GM03348 (cell line): ENCODE data around the gene ULK4.
"Not testable (repeated sequence)": the region's sequence is repeated elsewhere in the genome, so short reads cannot be mapped to it uniquely, and the experiment has no call there.

ENCODE experiments used
- DNase-seq: peaks from one replicate; pipeline ENCODE4 v3.0.0; 2012; ENCODE audit warnings: low spot score

Gene ULK4

GRCh38 chr3:41960826-41961750, 815 bp downstream of the ULK4 start:
- DNase-seq = peak; percentile 64

DNA sequence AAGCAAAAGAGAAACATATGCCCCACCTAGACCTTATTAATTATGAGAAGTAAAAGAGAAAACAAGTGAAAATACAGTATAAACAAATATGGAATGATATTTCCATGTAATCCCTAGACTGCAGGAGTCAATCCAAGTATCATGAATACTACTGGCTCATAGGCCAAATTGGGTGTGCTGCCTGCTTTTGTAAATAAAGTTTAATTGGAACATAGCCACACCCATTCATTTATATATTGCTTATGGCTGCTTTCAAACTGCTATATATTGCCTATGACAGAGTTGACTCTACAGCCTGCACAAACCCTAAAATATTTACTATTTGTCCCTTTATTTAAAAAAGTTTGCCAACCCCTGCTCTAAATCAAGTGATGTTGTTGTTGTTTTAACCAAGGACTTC, 5.3 kb downstream of the ULK4 start:
- no peak for DNase-seq

GRCh38 chr3:41955192-41955591, 6.7 kb downstream of the ULK4 start:
- no peak for DNase-seq

DNA sequence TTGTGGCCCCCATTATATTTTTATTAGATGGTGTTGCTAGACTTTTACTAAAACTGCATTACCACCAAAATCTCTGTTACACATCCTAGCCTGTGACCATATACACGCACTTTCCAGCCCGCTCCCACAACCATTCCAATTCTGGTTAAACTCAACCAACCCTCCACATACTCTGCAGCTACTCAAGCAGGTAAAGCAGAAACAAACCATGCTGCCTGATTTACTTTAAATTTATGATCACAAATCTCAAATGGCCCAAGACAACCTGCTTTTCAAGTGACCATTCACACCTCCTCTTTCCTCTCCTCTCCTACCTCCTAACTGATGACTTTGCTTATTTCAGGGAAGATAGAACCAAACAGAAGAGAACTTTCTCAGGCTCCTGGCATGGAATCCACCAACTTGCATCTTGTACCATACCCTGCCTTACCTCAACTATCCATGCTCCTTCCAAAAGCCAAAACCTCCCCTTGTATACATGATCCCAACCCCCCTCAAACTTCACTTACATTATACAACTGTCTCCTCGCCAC, 18.5 kb downstream of the ULK4 start:
- DNase-seq = no peak

GRCh38 chr3:41940393-41940792, 21.5 kb downstream of the ULK4 start:
- no peak for DNase-seq

GRCh38 chr3:41936384-41936783, 25.5 kb downstream of the ULK4 start:
- no peak for DNase-seq

DNA sequence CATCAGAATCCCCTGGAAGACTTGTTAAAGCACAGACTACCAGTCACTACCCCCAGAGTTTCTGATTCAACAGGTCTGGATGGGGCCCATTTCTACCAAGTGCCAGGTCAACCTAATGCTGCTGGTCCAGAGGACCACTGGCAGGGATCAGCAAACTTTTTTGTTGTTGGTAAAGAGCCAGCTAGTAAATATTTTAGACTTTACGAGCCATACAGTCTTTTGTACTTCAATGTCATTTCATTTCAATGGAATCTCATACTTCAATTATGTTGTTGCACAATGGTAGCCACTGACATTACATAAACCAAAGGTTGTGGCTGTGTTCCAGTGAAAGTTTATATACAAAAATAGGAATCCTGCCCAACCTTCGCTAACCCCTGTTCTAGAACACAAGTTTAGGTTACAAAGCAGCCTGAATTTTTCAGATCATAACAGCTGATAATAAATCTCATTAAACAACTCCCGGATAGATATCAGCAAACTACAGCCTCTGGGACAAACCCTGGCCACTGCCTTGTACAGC, 28.7 kb downstream of the ULK4 start:
- DNase-seq = peak; percentile 66

DNA sequence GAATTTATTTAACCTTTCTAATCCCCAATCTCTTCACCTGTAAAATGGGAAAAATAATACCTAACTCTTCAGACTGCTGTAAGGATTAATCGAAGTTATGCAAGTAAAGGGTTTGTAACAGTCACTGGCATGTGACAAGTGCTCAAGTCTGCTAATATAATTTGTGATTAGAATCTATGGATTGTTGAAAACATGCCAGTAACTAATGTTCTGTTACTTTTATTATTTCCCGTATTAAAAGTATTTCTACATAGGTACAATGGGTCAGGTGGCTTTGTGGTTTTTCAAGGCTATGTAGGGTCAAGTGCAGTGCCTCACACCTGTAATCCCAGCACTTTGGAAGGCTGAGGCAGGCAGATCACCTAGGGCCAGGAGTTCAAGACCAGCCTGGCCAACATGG, 29.4 kb downstream of the ULK4 start:
- no peak for DNase-seq

DNA sequence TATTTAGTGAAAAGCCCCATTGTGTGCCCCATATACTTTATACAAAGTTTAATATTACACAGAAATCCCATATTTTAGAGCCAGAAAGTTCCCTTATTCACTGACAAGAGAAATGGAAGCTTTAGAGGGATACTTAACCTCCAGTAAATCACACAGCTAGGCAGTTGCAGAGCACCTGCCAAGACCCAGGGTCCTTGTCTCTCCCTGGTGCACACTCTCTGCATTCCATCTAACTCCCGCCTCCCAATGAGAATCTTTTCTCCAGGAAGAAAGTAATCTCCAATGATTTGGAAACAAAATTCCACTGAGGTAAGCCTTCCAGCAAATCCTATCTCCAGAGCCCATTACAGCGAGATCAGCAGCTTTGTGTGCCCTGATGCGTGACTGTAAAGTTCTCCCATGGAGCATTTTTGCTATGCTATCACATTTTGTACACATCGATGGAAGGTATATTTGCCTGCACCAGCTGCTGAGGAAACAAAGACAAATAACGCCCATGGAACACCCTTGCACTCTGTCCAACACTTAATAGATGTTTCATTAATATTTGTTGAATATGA, 41.4 kb downstream of the ULK4 start:
- DNase-seq = no peak

DNA sequence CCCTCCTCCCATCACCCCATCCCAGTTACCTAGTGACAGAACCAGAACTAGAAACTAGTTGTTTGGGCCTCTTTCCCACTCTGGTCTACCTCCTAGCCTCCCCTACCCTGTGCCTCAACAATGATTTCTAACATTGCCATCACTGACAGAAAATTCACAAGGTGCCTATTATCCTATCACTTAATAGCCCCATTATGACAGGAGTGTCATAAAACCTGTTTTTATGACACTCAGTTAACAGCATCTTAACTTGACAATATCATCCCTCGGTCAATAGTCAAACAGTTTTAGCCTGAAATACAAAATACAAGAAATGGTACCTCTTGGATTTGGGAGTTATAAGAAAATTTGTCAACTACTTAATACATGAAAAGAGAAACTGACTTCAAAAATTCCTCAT, 46.5 kb downstream of the ULK4 start:
- no peak for DNase-seq

DNA sequence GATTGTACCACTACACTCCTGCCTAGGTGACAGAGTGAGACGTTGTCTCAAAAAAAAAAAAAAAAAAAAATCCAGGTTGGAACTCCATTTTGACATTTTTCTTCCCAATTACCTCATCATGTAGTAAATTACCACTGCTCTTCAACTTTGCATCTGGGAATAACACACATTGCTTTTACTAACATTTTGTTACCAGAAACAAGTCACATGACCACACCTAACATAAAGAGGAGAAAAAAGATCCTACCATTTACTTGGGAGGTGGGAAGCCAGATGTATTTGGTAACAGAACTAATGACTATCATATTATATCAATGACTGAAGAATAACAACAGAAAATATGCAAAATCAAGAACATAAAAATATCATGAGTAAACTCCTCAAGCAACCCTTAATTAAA, 49.6 kb downstream of the ULK4 start:
- DNase-seq = no peak

DNA sequence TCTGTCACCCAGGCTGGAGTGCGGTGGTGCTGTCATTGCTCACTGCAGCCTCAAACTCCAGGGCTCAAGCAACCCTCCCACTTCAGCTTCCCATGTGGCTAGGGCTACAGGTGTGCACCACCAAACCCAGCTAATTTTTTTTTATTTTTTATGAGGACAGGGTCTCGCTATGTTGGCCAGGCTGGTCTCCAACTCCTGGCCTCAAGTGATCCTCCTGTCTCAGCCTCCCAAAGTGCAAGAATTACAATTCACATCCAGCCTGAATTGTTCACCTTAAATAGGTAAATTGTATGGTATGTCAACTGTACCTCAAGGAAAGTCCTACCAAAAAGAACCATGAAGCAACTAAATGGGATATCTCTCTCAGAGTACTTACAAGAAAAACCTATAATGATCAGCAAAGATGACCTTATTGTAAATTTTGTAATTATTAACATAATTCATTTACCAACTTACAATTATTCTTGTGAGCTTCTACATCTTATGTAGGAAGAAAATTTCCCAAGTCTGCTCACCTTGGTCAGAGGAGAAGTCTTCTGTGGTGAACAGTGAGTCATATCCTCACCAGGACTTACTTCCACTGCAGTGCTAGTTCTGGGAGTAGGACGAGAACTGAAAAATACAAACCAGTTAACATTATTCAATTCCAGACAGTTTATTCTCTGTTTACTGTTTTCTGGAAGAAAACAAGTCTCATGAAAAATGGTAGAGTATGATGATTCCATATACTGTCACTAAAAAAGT, 54.4 kb downstream of the ULK4 start:
- no peak for DNase-seq

GRCh38 chr3:41900265-41900664, 61.6 kb downstream of the ULK4 start:
- peak; percentile 21 for DNase-seq

- DNase-seq = no peak
These were observed 63.3 kb downstream of the ULK4 start for GRCh38 chr3:41898631-41899030.

GRCh38 chr3:41893977-41894376, 67.9 kb downstream of the ULK4 start:
- peak; percentile 66 for DNase-seq

DNA sequence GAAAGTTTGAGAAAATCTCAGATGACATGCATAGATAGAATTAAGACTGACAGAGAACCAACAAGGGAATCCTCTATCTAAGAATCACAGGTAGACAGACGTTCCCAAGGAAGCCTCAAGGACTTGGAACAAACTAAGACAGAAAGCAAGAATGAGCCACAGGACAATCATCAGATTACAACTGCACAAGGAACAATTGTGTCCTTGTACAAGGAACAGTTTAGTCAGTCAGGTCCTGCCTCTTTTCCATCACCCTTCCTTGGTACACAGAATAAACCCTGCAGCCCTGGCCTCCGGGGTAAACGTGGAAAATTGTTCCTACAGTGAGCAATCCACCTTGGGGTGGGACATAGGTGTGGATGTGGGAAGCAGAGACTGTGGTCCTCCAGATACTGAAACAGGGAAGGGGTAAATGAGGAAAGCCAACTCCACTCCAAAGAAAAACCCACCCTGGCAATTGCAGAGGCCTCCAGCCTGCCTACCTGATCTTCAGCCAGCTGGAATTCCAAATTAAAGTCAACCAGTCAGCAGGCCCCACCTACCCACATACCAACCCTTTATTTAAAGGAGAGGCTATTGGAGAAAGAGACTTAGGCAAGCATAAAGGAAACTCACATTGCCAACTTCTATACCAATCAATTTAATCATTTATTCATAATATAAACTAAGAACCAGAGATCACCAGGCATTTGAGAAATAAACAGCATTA, 73.4 kb downstream of the ULK4 start:
- DNase-seq = no peak

GRCh38 chr3:41882956-41883355, 78.9 kb downstream of the ULK4 start:
- no peak for DNase-seq

DNA sequence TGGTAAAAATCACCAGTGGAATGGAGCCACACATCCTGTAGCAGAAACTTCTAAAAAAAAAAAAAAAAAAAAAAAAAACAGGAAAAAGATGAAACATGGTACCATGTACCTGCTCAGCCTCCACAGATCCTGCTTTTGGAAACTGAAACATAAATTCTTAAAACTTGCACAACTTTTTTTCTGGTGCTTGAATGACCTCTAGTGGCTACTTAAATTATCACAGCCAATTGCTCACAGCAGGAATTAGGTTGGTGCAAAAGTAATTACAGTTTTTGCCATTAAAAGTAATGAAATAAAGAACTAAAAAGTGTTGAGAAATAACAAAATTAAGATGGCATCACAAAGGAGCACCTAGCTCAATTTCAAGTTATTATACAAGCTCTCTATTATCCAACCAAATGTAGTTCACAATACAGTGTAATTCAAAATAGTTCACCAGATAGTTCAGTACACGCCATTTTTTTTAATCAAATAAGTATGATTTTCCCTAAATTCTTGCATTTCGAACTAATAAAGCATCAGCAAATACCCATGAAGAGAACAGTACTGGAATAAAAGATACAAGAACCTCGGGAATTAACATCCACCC, 80.6 kb downstream of the ULK4 start:
- DNase-seq = peak; percentile 37

DNA sequence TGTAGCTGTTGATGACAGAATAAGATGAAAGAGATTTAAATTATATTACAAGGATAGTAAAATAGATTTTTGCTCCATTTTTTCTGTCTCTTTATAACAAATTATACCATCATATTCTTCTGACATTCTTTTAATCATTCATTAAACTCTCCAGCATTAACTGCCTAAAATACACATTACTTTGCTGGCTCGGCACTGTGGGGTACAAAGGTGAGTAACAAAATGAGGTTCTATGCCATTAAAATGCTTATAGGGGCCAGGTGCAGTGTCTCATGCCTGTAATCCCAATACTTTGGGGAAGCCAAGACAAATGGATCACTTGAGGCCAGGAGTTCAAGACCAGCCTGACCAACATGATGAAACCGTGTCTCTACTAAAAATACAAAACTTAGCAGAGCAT, 81.5 kb downstream of the ULK4 start:
- no peak for DNase-seq

DNA sequence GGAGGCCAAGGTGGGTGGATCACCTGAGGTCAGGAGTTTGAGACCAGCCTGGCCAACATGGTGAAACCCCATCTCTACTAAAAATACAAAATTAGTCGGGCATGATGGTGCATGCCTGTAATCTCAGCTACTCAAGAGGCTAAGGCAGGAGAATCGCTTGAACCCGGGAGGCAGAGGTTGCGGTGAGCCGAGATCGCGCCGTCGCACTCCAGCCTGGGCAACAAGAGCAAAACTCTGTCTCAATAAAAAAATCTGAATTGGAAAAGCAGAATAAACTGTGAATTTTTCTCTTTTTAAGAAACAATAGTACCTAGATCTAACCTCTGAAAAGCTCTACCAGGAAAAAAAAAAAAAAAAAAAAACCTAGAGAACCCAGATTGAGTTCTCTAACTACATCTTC, 84.2 kb downstream of the ULK4 start:
- DNase-seq = not testable (repeated sequence)

GRCh38 chr3:41874022-41874421, 87.9 kb downstream of the ULK4 start:
- DNase-seq = no peak
